Stimulated activated CD8-positive, alpha-beta memory T cell treated with anti-CD3 and anti-CD28 coated beads, Interleukin-15, amount 100 ng/mL, for 1 hour (primary cell): Measurements from ENCODE around the gene B4GALT3.

Experiments
- DNase-seq: peaks from one replicate; pipeline ENCODE4 v3.0.0-alpha.2; 2020; ENCODE audit warnings: low read depth

B4GALT3 gene

DNA sequence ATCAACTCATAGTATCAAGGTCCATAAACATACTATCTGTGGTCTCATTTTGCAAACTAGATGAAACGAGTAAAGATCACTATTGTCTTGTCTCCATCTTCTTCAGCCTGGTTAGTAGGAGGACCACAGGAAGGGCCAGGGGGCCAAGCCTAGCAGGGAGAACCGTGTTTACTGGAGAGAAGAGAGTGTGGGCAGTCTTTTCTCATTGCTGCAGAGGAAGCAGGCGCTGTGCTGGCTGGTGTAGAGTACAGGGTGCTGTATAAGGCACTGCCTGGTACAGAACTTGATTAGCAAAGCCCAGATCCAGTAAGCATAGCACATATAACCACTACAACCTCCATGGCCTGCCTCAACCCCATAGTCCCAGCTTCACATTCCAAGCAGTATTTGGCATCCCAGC, 10.0 kb upstream of the B4GALT3 start:
- no peak for DNase-seq

DNA sequence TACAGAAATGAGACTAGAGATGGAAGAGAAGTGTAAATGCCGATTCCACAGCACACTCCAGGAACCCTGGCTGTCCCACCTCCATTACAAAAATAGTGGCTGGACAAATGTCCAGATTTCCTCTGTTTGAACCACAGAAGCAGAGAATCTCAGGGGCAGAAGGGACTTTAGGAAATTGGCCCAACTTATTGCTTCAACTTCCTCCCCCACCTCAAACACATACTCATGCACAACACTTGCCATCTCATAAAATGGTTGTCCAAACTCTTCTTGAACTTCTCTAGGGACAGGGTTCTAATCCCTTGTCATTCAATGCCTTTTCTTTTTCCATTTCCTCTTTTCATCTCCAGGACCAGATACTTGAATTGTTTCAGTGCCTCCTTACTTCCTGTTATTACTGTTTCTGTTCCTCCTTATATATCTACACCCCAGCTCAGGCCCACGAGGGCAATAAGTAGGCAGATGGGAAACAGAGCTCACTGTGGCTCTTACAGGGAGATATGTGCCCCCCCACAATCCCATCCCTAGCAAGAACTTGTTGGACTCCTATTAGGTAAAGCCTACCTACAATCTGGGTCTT, 8.5 kb upstream of the B4GALT3 start:
- DNase-seq, result no peak

DNA sequence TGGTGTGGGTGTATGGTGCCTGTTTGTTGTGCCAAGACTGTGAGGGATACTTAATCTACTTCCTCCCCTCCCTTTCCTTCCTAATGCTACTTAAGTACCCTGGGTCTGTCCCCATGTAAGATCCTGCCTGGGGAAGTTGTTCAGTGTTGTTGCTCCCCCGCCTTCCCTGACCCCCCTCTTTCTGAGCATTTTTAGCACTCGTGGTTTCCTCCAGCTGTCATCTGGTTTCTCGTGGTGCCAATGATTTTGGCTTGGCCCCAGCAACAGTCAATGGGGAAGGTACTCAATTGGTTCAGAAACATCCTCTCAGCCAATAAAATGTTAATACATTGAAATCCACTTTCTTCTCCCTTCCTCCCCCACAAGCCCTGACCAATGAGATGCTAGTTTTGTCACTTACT, 8.0 kb upstream of the B4GALT3 start:
- peak; percentile 53 for DNase-seq

DNA sequence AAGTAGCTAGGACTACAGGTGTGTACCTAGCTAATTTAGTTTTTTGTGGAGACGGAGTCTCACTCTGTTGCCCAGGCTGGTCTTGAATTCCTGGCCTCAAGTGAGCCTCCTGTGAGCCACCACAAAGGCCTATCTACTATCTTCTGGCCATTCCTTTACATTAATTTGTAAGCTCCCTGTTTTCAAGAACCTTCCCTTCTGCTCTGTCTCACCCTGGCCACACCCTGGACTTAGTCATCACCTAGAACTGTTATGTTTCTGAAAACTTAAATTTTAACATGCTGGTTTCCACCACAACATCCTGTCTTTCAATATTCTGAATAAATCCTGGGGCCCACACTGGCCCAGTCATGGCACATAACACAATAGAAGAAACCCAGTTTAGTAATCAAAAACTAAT, 4.9 kb upstream of the B4GALT3 start:
- DNase-seq, result no peak

DNA sequence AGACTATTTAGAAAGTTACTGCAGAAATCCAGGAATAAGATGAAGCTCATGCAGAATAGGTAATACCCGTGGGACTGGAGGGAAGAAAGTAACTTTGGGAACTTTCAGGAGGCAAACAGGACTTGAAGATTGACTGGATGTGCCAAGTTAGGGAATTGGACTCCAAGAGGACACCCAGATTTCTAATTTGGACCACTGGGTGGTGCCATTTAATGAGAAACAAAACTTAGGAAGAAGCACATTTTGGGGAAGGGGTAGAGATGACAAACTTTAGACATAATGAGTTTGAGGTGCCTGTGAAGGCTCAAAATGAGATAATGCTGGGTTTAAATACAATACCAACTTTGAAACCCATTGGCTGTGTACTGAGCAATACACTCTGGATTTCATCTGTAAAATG, 3.3 kb upstream of the B4GALT3 start:
- DNase-seq, result no peak

DNA sequence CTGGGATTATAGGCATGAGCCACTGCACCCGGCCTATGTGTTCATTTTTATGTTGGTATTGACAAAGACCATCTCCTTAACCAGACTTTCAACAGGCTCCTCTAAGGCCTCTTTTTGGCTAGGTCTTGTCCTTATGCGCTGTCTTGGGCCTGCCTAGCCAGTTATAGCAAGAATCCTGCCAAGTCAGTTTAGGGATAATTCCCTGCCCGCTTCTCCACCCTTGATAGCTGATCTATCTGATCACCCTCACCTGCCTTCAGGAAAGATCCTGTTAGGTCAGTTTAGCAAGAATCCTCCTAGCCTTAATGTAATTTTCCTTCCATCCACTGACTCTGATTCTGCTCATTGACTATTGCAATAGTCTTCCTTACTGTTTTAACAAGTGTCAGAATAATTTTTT, 2.4 kb upstream of the B4GALT3 start:
- no peak for DNase-seq

DNA sequence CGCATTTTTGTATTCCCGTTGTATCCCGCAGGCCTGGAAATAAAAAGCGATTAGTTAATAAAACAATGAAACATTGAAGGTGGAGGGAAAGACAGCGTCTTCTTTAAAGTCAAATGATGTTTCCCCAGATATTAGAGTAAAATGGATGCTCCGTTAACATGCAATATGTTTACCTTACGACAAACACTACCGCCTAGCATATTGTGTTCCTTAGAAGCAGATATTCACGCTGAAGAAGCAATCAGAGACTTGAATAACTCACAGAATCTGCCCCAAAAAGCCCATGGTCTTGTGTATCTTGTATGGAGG, 583 bp upstream of the B4GALT3 start:
- DNase-seq, result no peak

DNA sequence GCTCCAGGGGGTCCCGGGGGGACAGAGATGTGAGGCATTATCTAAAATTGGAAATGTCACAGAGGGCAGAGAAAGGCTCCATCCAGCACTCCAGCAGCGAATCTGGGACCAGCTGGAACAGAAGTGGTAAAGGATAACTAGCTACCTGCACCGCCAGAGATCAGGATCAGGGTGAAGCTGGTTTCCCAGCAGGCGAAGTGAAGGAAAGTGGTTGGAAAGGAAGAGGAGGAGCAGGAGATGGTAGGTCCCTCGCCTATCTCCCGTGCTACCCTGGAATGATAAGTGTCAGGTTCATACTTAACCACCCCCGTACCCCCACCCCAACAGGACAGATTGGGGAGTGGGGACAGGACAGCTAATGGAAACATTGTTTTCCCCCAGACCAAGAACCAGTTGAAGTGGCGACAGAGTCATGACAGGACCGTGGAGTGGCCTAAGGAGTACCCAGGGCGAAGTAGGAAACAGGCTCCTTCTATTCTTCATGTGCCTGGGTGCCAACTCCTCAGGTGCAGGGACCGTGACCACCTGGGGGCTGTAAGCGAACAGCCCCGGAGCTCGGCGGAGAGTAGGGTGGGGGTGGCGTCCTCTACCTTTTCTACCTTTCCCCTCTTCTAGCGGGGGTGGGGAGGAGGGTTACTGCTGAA, 717 bp downstream of the B4GALT3 start:
- DNase-seq, result no peak

DNA sequence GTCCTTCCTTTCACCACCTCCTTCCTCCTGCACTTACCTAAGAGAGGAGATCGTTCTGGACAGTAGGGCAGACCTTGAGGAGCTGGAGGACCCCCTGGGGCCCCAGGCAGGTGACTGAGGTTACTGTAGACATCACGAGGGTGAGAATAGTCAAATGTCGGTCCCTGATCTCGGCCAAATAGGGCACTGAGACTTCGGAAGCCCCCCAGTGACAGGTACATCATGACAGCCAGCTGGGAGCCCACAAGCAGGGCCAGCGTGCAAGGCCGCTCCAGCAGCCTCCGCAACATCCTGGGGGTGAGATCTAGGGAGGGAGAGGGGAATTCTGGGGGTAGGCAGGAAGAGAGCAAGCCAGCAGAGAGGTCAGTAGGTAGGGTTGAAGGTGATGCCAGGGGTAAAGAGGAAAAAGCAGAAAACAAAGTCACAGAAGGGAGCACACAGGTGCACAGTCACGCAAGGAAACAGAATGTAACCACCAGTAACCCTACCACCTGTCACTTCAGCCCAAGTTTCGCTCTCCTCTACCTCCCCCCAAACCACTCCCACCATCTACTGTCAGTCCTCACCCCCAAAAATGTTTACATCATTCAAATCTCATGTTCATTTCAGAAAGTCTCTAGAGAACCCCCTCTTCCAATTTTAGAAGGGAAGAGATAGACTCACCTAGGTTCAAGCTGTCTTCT, 1.4 kb downstream of the B4GALT3 start:
- no peak for DNase-seq

DNA sequence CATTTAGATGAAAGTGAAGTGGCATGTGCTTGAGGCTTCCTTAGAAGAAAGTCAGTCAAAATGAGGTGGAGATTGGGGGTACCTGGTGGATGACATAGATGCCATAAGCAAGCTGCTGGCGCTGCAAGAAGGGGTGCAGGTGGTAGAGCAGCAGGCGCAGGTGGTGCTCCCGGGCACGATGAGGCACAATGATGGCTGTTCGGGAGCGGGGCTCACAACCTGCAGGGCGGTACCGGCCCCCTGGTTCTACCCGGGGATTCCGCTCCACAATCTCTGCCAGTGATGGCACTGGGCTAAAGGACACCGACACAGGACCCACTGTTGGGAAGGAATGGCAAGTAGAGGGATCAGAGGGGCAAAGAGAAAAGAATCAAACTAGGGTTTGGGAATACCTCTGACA, 2.4 kb downstream of the B4GALT3 start:
- no peak for DNase-seq

DNA sequence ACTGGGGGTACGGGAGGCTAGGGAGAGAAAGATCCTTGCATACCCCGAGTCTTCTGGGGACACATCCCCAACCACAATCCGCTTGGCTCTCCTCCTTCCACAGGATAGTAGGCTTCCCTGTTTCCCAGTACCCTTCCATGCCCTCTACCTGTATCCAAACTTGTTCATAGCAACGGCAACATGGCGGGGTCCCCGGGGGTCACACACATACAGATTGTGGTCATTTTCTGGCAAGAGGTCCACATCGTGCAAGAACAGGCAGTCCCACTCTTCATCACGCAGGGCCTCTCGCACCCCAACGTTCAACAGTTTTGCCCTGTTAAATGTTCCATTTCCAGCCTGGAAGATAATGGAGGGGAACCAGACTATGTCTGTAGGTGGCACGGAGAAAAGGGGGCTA, 3.6 kb downstream of the B4GALT3 start:
- DNase-seq, result no peak

DNA sequence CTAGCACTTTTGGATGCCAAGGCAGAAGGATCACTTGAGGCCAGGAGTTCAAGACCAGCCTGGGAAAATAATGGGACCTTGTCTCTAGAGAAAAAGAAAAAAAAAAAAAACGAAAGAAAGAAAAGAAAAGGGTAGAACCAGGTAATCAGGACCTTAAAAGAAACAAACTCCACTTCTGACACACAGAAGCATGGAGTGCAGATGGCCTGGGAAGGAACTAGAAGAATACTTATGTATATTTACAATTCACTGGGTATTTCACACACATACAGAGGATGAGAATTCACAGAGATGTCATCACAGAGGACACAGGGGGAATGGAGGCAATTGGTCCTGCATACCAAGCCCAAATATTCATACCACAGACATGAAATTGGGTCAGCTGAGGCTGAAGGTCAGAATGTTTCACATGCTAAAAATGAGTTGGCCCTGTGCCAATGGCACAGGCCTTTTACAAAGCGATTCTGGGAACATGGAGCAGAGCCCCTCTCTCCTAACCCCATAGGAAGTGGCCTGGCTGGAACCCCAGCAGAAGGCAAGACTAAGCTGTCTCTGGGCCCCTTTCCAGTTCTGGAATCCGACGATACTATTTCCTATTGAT, 4.4 kb downstream of the B4GALT3 start:
- no peak for DNase-seq

DNA sequence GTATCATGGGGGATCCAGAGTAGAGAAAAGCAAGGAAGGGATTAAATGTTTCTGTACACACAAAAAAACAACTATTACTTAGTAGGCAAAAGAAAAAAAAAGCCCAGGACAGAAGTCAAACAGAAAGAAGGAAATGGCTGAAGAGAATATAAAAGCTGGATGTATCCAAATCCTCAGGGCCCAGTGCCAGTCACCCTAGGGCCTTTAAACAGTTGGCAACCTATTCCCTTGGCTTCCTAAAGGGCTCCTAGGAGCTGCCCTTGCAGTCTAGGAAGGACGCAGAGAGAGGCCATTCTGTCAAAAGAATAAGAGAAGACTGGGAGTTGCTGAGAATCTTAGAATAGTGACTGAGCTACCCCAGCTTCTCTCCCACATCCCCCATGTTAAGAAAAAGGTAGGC, 5.0 kb downstream of the B4GALT3 start:
- no peak for DNase-seq

DNA sequence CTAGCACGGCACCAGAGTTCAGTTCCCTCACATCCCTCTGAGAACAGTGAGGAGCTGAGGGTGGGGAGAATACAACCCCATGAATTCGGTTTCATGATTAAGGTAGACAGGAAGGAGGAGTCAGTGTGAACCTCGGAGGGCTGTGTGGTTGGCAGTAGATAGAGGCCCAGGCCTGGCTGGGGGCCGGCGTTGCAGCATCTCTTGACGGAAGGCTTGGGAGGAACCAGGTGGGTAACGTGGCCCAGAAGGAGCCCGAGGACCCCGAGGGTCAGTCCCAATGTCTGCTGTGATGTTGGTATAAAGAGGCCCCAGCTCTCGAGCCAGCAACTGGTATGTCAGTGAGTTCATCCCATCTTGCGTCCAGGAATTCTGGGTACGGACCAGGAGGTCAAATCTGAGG, 5.6 kb downstream of the B4GALT3 start:
- DNase-seq, result no peak

DNA sequence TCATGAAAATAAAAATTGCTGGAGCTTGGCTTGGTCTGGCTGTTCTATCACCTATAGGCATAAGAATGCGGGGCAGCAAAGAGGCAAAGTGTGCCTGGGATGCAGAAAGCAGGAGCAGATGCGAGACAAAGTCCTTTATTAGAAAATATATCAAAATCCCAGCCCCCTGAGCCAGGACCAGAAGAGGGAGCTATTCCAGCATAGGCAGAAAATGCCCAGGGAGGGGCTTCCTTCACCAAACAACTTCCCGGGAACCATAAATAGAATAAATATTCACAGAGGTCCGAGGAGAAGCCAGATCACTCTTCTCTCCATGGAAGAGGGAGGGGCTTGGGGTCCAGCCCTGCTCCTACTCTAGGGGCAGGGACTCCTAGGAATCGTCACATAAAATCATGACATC, 6.1 kb downstream of the B4GALT3 start:
- DNase-seq, result no peak

DNA sequence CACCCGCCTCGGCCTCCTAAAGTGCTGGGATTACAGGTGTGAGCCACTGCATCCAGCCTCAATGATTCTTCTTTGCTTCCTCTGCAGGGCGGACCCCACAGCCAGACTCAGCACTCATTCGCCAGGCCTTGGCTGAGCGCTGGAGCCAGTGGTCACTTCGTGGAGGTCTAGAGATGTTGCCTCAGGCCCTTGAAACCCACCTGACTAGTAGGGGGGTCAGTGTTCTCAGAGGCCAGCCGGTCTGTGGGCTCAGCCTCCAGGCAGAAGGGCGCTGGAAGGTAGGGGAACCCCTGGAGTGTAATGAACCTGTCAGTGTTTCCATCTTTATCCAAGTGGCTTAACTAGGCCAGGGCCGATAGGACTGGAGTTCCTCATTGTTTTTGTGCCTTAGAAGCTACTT, 8.4 kb downstream of the B4GALT3 start:
- no peak for DNase-seq

DNA sequence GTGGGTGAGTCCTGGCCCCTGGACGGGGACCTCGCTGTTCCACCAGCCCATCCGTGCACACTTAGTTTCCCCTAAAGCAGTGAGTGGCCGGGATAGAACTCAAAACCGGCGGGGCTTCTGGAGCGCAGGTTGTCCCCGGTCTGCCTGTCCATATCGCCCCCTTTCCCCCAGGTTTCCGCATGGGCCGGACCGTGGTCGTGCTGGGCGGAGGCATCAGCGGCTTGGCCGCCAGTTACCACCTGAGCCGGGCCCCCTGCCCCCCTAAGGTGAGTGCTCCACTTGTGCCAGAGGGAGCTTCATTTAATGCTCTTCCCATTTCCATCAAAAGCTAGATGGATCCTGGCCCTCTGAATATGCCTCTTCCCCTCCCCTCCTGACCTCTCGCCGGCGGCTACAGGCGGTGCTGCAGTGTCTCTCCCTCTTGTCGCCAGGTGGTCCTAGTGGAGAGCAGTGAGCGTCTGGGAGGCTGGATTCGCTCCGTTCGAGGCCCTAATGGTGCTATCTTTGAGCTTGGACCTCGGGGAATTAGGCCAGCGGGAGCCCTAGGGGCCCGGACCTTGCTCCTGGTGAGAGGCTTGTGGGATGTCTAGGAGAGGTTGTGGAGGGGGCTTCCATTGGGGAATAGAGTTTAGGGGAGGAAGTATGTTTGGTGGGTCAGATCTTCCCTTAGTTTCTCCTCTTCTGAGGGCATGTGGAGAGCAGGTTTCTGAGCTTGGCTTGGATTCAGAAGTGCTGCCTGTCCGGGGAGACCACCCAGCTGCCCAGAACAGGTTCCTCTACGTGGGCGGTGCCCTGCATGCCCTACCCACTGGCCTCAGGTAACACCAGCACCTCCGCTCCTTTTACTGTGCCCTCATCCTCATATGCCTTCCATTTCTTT, 10.4 kb downstream of the B4GALT3 start:
- no peak for DNase-seq

DNA sequence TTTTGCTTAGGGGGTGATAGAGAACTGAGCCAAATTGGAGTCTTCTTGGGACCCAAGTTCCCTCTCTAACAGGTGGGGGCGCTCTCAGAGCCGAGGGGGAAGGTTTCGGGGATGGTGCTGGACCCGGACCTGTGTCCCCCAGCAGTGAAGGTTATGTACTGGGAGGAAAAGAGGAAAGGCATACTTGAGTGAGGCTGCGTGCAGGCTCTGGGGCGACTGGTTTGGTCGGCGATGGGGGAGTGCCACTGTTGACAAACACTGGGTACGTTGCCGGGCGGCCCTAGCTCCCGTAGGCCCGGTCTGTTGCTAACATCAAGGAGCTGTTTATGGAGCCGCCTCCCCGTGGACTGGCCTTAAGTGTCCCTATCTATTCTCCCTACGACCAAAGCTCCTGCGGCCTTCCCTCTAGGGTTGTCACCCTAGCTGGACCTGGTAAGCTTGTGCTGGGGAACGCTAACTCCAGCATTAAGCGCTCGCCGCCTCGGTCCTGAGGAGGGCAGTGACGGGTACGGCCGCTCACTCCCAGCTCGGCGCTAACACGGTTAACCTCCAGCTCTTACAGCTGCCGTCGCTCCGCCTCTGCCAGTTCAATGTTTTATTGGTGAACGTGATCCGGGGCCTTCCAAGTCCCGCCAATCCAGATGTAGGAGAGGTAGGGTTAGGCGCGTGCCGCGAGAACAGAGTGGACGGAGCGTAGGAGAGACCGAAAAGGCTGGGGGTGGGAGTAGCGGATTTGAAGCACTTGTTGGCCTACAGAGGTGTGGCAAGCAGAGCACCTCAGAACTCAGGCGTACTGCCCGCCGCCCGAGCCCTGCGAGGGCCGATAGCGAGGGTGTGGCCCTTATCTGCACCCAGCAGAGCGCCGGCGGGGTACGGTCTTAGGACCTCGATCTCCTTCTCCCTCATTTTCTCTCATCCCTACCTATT, 11.3 kb downstream of the B4GALT3 start, which contains the start of gene PPOX:
TSS of gene PPOX (plus strand) at position 685 of the 927 bp plus-strand sequence. CDS start 422 bp downstream, outside the sequence.
- peak; percentile 83 for DNase-seq

DNA sequence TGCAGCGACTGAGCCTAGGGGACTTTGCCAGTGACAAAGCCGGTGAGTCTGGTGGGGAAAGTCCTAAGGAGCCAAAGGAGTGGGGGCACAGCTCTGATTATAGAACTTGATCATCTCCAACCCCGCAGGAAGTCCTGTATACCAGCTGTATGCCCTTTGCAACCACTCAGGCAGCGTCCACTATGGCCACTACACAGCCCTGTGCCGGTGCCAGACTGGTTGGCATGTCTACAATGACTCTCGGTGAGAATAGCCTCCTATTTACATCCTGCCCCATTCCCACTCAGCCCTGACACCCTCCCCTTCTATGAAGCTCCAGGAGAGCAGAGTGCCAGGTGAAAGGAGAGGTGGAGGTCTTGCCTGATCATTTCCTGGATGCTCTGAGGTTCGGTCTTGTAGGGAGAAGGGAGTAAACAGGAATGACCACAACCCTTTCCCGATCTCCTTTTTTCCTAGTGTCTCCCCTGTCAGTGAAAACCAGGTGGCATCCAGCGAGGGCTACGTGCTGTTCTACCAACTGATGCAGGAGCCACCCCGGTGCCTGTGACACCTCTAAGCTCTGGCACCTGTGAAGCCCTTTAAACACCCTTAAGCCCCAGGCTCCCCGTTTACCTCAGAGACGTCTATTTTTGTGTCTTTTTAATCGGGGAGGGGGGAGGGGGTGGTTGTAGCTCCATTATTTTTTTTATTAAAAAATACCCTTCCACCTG, 12.3 kb downstream of the B4GALT3 start:
- no peak for DNase-seq

DNA sequence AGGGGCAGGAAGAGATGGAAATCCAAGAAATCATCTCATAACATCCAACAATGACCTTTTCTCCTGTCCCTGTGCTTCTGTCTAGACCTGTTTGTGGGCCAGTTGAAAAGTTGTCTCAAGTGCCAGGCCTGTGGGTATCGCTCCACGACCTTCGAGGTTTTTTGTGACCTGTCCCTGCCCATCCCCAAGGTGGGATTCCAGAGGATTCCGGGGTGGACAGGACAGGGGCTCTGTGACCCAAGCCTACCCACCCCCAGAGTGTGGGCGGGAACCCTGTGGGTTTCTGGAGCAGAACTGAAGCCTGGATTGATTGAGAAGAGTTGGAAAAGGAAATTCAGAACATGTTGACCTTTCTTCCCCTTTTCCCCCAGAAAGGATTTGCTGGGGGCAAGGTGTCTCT, 13.5 kb downstream of the B4GALT3 start:
- no peak for DNase-seq

DNA sequence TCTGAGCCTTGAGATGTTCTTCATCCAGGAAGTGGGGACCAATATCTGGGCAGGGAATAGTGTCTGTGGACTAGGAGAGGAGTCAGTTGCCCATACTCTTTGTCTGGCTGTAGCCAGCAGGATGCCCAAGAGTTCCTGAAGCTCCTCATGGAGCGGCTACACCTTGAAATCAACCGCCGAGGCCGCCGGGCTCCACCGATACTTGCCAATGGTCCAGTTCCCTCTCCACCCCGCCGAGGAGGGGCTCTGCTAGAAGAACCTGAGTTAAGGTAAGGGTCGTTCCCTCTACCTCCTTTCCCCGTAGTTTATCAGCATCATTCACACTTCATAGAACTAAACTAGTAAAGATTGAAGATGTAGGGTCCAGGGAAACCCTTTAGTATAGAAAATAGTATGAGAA, 14.5 kb downstream of the B4GALT3 start:
- DNase-seq, result no peak
